Measurements from ENCODE around the gene CLCN4.

The CLCN4 gene

DNA sequence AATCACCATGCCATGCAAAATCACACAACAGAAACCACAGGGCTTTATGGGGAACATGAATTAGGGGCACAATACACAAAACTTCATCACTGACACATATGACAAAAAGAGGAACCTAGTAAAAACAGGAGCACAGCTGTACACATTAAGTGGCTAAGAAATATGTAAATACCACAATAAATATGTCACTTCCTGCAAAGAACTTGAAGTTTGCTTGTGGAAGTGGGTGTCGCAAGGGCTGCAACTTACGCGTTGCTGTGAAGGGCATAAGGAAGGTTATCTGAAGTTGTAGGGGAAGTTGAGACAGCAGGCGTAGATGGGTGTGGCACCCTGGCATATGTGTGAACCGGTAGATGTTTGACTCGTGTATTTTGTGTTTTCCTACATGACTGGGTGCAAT lies 42.4 kb downstream of the CLCN4 start:
- peak; percentile 59 to 87 for DNase-seq

DNA sequence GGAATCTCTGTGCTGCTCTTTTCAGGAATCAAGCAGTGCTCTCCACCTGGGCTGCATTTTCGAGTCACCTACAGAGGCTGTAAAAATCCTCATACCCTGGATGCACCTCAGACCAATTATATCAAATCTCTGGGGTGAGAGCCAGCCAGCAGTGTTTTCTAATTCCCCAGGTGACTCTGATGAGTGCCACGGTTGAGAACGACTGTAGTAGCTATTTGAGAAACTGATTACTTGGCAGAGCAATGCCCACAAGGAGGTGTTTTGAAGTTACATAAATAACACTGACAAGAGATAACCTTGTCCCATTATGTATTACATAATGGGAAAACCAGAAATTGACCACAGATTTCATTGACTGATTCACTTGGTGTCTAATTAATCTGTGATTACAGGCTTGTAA lies 46.8 kb downstream of the CLCN4 start:
- DNase-seq = no peak

DNA sequence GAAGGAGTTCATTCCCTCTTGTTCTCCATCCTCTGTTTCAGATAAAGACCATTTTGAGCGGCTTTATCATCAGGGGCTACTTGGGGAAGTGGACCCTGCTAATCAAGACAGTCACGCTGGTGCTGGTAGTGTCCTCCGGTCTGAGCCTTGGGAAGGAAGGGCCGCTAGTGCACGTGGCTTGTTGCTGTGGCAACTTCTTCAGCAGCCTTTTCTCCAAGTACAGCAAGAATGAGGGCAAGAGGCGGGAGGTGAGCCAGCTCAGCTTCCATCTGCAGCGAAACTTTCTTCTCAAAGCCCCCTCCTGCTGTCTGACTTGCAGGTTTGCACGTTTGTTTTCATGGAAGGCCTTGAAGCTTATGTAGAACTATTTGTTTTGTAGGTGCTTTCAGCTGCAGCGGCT lies 49.5 kb downstream of the CLCN4 start:
- DNase-seq = no peak

DNA sequence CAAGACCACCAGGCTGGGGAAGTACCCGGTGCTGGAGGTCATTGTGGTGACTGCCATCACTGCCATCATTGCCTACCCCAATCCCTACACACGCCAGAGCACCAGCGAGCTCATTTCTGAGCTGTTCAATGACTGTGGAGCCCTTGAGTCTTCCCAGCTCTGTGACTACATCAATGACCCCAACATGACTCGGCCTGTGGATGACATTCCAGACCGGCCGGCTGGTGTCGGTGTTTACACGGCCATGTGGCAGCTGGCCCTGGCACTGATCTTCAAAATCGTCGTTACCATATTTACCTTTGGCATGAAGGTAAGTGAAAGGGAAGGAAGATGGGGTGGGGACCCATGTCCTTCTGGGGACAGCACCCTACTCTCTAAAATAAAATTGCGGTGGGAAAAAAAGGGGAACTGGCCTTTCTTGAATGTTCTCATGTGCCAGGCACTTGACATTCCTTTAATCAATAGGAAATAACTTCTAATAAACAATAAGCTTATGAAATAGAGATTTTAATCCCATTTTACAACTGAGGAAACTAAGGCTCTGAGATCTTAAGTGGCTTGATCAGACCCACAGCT lies 51.6 kb downstream of the CLCN4 start:
- DNase-seq = no peak

DNA sequence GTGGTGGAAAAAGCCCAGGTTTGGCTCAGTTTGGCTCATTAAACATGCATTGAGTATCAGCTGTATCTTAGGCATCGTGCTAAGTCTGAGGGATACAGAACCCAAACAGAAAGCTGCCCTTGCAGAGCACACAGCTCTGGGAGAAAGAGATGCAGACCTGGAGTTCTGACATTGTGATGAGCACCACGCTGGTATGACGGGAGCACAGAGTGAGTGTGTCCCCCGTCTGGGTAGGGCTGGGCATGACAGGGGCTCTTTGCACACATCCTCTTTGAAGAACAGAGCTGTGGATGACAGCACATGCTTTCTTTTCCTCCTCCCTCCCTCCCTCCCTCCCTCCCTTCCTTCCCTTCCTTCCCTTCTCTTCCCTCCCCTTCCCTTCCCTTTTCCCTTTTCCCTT lies 52.2 kb downstream of the CLCN4 start:
- DNase-seq = no peak

DNA sequence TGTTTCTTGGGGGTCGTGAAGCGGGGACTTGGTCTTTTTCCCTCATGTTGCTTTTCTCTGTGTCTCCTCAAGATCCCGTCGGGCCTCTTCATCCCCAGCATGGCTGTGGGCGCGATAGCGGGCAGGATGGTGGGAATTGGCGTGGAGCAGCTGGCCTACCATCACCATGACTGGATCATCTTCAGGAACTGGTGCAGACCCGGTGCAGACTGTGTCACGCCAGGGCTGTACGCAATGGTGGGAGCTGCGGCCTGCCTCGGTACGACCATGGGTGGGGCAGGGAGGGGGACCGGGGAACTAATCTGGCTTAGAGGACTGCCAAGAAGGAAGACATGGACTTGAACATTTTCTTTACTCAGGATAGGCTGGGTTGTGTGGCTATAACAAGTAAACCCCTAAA lies 55.6 kb downstream of the CLCN4 start:
- DNase-seq = no peak

DNA sequence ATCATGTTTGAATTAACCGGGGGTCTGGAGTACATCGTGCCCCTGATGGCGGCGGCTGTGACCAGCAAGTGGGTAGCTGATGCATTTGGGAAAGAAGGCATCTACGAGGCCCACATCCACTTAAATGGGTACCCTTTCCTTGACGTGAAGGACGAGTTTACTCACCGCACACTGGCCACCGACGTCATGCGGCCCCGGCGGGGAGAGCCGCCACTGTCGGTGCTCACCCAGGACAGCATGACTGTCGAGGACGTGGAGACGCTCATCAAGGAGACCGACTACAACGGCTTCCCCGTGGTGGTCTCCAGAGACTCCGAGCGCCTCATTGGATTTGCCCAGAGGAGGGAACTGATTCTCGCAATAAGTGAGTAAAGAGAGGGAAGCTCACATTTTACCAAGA lies 56.9 kb downstream of the CLCN4 start:
- no peak for DNase-seq

DNA sequence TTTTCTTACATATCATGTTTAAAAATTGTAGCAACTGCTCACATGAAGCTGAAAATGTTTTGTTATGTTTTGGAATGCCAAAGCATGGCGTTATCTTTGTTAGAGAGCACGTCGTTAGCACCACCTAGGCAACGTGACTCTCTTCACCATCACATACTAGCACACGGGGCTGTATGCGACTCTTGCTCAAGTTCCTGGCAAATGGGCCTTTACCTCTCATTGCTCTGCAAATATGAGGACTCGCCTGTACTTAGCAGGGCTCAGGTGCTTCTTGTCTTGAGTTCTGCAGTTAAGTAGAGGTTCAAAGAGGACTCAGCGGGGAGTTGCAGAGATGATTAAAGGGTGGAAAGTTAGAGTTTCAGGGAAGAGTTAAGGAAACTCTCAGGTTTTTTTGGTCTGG lies 59.4 kb downstream of the CLCN4 start:
- no peak for DNase-seq

DNA sequence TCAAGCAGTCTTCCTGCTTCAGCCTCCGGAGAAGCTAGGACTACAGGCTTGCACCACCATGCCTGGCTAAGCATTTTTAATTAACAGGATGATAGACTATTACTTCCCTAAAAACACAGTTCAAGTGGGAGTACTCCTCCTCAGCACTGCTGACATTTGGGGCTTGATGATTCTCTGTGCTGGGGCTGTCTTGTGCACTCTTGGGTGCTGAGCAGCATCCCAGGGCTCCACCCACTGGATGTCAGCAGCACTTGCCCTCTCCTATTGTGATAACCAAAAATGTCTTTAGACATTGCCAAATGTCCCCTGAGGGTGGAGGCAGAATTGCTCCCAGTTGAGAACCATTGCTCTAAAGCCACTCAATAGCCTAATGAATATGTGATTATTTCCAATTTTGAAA lies 60.4 kb downstream of the CLCN4 start:
- peak; percentile 1 to 2 for DNase-seq

DNA sequence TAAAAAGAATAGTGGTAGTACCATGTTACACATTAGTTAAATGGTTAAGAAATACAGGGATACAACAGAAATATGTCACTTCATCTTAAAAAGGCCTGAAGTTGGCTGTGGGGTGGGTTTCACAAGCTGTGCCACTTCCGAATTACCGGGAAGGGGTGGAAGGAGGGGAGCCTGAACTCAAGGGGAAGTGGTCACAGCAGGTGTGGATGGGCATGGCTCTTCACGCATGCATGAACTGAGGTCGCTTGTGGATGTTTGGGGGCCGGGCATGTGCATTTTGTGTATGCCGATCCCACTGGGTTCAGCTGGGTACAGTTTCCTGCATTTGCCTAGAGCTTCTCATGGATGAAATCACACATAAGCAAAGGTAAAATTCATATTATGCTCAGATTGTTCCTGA lies 64.9 kb downstream of the CLCN4 start:
- no peak for DNase-seq

DNA sequence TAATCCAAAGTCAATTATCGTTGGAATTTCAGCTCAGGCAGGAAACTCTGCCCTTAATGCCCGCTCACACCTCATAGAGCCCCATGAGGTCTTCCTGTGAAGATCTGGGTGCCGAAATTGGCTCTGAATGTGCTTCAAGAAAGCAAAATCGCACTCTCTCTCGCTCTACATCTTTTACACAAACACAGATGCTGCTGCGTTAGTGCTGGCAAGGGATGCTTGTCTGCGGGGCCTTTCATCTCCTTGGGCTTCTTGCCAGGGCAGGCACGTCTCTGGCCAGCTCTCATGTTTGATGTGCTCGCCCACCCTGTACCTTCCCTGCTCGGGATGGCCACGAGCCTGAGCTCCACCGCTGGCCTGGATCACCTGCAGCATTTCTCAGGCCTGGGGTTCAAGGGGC lies 66.5 kb downstream of the CLCN4 start:
- no peak for DNase-seq

DNA sequence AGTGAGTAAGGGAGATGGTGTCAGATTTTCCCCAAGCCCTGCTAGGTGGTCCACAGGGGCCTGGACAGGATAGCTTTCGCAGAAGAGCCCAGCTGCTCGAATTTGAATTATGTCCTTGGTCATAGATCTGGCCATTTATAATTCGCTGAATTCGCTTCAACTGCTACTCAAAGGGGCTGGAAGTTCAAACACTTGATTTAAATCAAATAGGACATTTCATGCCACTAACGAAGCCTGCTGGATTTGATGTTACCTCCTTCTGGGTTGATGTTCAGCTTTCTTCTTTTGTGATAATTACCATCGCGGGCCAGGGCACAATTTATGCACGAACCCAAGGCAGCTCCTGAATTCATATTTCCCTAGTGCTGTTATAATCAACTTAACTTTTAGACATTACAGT lies 67.0 kb downstream of the CLCN4 start:
- no peak for DNase-seq

DNA sequence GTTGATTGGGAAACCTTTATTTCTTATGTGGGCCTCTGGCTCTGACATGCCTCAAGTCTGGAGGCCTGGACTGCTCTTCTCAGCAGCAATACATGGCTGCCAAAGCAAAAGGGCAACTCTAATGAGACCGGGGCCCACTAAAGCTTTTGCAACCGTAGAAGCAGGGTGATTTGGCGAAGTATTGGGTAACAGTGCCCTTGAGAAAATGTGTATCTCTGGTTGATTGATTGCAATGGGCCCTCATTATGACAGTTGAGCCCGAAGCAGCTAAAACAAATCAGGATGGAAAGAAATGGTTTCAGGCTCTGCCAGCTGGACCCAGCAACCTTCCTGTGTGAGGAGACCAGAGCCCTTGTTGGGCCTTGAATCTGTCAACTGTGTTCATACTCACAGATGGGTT lies 73.4 kb downstream of the CLCN4 start:
- no peak for DNase-seq

DNA sequence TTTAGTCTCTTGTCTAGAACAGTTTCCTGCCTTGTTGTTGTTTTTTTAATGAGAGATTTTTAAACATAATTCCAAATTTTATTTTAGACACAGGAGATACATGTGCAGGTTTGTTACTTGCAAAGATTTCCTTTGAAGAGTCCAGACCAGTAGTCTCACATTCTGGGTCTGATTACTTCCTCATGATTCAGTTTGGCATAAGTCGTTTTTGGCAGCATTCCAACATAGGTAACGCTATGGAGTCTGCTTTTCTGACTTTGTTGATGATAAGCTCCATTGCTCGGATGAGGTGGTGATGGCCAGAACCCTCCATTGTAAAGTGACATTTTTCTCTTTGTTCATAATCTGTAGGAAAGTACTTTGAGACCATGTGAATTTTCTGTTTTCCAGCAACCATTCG lies 74.7 kb downstream of the CLCN4 start:
- DNase-seq = no peak

DNA sequence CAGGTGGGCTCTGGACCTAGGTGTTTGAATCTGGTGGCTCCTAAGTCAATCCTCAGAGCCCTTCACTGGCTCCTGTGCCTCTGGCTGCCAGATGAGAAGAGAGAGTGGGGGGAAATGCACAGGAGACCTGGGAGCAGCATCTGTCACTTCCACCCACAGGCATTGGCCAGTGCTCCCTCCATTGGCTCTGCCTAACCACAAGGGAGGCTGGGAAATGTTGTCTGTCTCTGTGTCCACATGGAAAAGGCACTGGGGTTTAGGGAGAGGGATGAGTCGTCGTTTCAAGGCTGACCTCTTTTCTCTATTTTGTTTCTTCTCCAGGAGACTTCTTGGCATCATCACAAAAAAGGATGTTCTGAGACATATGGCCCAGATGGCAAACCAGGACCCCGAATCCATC lies 76.4 kb downstream of the CLCN4 start:
- DNase-seq = no peak

DNA sequence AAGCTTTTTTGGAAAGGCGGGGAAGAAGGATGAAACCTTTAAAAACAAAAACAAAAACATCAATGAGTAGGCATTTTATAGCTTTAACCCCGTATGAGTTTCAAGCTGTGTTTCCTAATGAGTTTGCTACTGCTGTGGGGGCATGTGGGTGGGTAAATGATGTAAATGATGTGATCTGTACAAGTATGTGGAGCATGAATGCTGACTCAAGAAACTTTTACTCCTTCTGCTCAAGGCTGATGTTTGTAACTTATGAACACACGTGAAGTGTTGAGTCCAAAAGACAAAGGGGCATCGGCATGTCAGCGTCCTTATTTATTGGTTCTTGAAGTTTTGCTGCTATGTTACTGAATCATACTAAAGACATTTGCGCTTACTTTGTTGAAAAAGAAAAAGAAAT lies 76.9 kb downstream of the CLCN4 start:
- no peak for DNase-seq

DNA sequence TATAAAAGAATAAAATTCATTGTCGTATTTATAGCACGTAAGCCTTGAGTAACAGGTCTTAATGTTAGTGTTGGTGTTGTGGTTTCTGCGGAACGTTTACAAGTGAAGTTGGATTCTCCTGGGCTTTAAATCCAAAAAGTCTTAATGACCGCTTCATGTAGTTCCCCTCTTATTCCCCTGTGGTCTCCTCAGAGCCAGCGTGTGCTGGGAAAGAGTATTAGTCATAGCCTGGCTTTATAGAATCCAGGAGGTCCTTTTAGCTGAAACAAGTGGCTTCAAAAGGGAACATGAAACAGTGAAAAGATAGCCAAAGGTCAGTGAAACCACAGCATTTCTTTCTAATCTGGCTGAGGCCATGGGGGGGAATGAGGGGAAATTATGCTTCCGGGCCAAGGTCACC lies 79.1 kb downstream of the CLCN4 start:
- DNase-seq = no peak

DNA sequence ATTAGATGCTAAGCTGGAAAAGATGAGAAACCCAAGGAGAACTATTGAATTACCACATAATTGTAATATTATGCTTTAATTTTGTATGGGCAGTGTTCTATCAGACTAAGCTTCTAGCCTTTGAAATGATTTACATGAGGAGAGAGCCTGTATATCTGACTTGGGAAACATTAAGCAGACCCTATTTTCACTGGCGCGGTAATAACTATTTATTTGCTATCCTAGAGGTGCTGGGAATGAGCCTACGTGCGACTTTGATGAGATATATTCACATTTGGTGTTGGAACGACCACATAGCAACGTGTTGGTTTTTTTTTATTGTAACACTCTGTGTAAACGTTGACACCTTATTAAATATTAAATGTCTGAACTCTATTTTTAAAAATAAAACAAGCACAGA lies 80.5 kb downstream of the CLCN4 start:
- no peak for DNase-seq

DNA sequence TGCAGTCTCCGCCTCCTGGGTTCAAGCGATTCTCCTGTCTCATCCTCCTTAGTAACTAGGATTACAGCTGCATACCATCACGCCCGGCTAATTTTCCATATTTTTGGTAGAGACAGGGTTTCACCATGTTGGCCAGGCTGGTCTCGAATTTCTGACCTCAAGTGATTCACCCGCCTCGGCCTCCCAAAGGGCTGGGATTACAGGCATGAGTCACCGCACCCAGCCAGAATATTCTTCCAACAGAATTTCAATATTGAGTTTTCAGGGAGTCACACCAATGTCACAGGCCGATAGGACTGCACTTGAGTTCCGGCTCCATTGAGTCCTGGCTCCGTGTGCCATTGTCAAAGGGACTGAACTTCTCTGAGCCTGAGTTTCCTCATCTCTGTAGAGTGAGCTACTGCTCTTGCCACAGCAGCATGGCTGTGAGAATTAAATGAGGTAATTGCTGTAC lies 82.9 kb downstream of the CLCN4 start:
- DNase-seq = no peak

DNA sequence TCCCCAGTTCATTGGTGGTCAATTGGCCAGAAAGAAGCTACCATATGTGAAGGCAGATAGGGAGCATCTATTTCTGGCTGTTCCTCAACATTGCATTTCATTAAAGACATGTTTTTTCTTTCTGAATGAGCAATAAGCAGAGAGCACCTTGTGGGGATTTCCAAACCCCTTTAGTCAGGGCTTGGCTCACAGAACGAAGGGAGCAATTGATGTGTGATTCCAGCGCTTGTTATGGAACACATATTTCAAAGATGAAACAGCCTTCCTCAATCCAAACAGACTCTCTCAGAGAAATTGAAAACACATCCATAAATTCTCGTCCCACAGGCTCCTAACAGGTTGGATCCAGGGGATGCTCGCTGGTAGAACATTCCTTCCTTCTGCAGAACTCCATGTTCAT lies 84.1 kb downstream of the CLCN4 start:
- no peak for DNase-seq

DNA sequence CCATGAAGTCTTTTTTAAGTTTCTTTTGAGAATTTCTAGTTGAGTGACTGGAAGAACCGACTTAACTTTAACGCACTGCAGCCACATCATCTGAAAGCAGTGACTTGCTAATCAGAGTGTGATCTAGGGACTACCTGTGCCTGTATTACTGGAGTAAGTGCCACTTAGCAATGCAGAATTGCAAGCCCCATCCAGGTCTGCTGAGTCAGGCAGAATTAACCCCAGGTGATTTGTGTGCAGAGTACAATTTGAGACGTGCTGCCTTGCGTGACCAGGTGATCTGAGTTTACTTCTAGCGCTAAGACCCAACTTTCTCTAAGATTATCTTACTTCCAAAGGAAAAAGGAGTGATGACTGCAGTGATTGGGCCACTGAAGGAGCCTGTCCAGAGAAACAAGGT lies 85.3 kb downstream of the CLCN4 start:
- no peak for DNase-seq

DNA sequence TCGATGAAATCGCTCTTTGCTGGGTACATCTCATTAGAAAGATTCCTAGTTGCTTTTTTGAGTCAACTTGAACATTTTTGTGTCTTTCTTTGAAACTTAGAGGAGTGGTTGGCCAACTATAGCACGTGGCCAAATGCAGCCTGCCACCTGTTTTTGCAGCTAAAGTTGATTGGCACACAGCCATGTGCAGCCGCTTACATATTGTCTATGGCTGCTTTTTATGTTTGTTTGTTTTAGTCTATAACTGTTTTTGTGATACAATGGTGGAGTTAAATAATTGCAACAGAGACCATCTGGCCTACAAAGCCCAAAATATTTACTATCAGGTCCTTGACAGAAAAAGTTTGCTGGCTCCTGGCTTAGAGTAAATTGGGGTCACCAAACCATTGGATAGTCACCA lies 86.3 kb downstream of the CLCN4 start:
- no peak for DNase-seq

DNA sequence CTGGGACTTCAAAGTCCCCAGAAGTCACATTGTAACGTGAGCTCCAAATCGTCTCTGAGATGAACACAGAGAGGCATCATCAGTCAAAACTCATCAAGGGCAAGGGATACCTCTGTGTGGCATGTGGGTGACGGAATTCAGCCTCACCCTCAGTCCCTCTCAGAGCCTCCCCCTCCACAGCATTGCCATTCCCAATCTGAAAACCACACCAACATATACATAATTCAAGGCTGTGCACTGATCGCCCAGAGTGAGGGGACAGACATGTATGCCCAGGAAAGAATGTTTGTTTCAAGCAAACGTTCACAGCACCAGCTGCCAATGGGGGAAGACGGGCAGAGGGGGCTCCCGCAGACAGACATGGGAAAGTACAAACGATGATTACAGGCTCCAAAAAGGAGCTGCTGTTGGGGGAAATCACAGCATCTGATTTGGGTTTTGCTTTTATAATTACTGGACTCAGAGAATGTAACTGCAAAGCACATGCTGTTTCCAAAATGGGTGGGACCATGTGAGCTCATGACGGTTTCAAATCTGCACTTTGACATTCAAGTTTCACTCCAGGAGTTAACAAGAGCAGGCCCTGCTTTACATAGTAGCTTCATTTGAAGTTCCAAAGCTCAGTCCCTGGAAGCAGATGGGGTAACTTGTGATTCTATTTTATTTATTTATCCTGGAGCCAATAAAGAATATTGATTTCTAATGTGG lies 88.3 kb downstream of the CLCN4 start:
- DNase-seq = no peak

DNA sequence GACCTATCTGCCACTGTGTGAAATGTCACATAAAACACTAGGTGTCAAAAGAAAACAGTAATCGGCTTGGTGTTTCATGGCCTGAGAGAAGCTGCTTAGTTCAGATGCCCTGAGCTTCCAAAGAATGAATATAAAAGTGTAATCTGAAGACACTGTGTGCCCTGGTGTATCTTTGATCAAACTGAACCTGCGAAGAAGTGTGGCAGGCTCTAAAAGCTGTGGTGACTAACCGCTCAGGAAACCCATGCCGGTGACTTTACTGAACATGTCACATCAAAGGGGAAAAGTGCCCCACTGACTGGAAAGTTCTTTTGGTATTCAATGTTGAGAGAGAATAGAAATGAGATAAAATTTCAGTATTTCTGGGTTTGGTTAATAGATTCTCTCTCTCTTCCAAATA lies 89.1 kb downstream of the CLCN4 start:
- no peak for DNase-seq

DNA sequence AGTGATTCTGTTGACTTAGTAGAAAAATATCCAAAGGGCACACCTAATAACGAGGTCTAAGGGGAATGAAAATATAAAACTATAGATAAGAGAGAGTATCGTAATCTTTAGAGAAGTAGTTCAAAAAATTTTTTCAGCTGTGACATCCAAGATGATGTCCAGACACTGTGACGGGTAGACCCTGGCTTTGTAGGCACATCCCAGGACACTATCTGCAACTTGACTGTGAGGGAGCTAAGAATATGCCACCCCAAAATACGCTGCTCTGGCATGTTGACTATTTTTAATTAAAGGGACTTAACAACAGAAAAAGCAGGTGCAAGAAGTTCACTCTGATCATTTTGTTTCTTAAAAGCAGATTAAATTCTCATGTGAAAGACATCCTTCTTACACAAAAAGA lies 89.5 kb downstream of the CLCN4 start:
- DNase-seq = no peak

Measured in Kasumi-1 (cell line).